GM12801 (cell line): ENCODE results near the gene P3H2.

ENCODE experiments used
- CTCF ChIP-seq: IDR thresholded peaks from one replicate; pipeline ENCODE4 v1.5.1; 2011; ENCODE audit warnings: control low read depth; ENCODE audit not compliant: insufficient read length; ENCODE audit errors: extremely low read depth

The P3H2 gene

GRCh38 chr3:190072856-190073255 is 47.8 kb downstream of the P3H2 start:
- no peak for TF ChIP-seq CTCF

GRCh38 chr3:190070622-190071347 is 49.9 kb downstream of the P3H2 start:
- no peak for TF ChIP-seq CTCF

GRCh38 chr3:190065204-190065603 is 55.5 kb downstream of the P3H2 start:
- TF ChIP-seq CTCF: no peak

GRCh38 chr3:190064659-190065058 is 56.0 kb downstream of the P3H2 start:
- TF ChIP-seq CTCF: no peak

GRCh38 chr3:190064112-190064511 is 56.6 kb downstream of the P3H2 start:
- no peak for TF ChIP-seq CTCF

- no peak for TF ChIP-seq CTCF
Measured at GRCh38 chr3:190063490-190063889, 57.2 kb downstream of the P3H2 start.

GRCh38 chr3:190060192-190060775 is 60.4 kb downstream of the P3H2 start:
- TF ChIP-seq CTCF: no peak
